NCI-H2171 treated with DMSO at 0.1 percent for 48 hours (cell line): ENCODE measurements around the gene SLC35B2.

Experiments used
- DNase-seq: peaks from one replicate; lab custom pipeline; 2025; lab: John Stamatoyannopoulos, UW

Gene SLC35B2

GRCh38 chr6:44268095-44268628 is 10.8 kb upstream of the SLC35B2 start:
- peak; percentile 68 for DNase-seq

- no peak for DNase-seq
These were observed 9.9 kb upstream of the SLC35B2 start for GRCh38 chr6:44267252-44267651.

GRCh38 chr6:44266347-44266746 is 9.0 kb upstream of the SLC35B2 start:
- no peak for DNase-seq

- DNase-seq: no peak
These were observed 8.4 kb upstream of the SLC35B2 start for GRCh38 chr6:44265722-44266233.

- DNase-seq: peak; percentile 66
These were observed 7.8 kb upstream of the SLC35B2 start, which contains the start of gene NFKBIE for GRCh38 chr6:44265007-44265721. Gene NFKBIE (minus strand): TSS chr6:44265551. CDS start chr6:44265346, 205 bp downstream.

GRCh38 chr6:44264154-44265006 is 7.1 kb upstream of the SLC35B2 start:
- no peak for DNase-seq

GRCh38 chr6:44263354-44264100 is 6.2 kb upstream of the SLC35B2 start:
- no peak for DNase-seq

GRCh38 chr6:44262467-44263353 is 5.4 kb upstream of the SLC35B2 start:
- no peak for DNase-seq

GRCh38 chr6:44261581-44261980 is 4.3 kb upstream of the SLC35B2 start:
- no peak for DNase-seq

GRCh38 chr6:44260451-44261297 is 3.3 kb upstream of the SLC35B2 start:
- no peak for DNase-seq

GRCh38 chr6:44260011-44260410 is 2.7 kb upstream of the SLC35B2 start:
- no peak for DNase-seq

GRCh38 chr6:44258921-44259320 is 1.6 kb upstream of the SLC35B2 start:
- DNase-seq: no peak

- DNase-seq: no peak
These were observed 1.1 kb upstream of the SLC35B2 start for GRCh38 chr6:44258325-44258863.

GRCh38 chr6:44257753-44258324 is 511 bp upstream of the SLC35B2 start:
- DNase-seq: no peak

GRCh38 chr6:44256775-44257024 is 628 bp downstream of the SLC35B2 start:
- DNase-seq: peak; percentile 21

- no peak for DNase-seq
These were observed 1.2 kb downstream of the SLC35B2 start for GRCh38 chr6:44255871-44256774.

GRCh38 chr6:44255105-44255808 is 2.1 kb downstream of the SLC35B2 start:
- no peak for DNase-seq
